HCT116 (cell line): Measurements from ENCODE around the gene DLD. TPM values are rescaled to one million over a fixed set of nuclear protein-coding genes. Genes with fewer than 3 reads are reported as not detected.

Source experiments
- ATAC-seq: fragments of 200-7000 bp; cut with Tn5 transposase; 2 replicates; pipeline ENCODE4 v1.9.1; 2020; ENCODE audit warnings: mild to moderate bottlenecking, moderate library complexity
- BruUV-seq: library from RNA; stranded (reverse); fragments of 400-500 nt; replicated peaks from 2 replicates; lab custom pipeline; 2021; lab: Mats Ljungman, UMichigan
- CTCF ChIA-PET: fragments of 300-600 bp; sonication (Branson Sonifier 250); formaldehyde crosslinking; loops from one replicate; lab custom pipeline; 2021; ENCODE audit warnings: antibody characterized with exemption; lab: Charles Lee
- POLR2A ChIA-PET: fragments of 300-600, 350-600 bp; sonication (Branson Sonifier 250); formaldehyde crosslinking; loops from one replicate; lab custom pipeline; 2021; ENCODE audit warnings: antibody characterized with exemption; lab: Charles Lee
- RAD21 ChIA-PET, 2 experiments: fragments of 300-600 bp; sonication (Branson Sonifier 250); formaldehyde crosslinking; loops; one replicate each; lab custom pipeline; 2023; ENCODE audit warnings: low total read pairs in 2 of 2; ENCODE audit not compliant: uncharacterized antibody in 2 of 2, unreplicated experiment in 2 of 2, low non-redundant PET in 1 of 2; lab: Charles Lee
- DNase-seq: peaks from one replicate; pipeline ENCODE4 v3.0.0-alpha.2; 2010; ENCODE audit warnings: low read depth, low spot score
- H2AFZ ChIP-seq: fragments of 200-600 bp; shearing (Covaris generic), sonication (generic); 2 replicates; pipeline ENCODE4 v1.6.1; 2017; ENCODE audit warnings: low read depth, mixed run types, mixed read lengths, antibody characterized with exemption, low read length; ENCODE audit not compliant: poor library complexity, severe bottlenecking
- H3K27ac ChIP-seq: 2 replicates; pipeline ENCODE4 v1.5.1; 2012; ENCODE audit warnings: low read depth, low read length
- H3K27me3 ChIP-seq: fragments of 200-600 bp; sonication (generic); 2 replicates; pipeline ENCODE4 v1.6.1; 2016; ENCODE audit warnings: mixed run types, low read length, mixed read lengths; ENCODE audit not compliant: insufficient read depth
- H3K36me3 ChIP-seq, 2 experiments: fragments of 200-500 bp in 1 of 2; fragments of 200-600 bp in 1 of 2; sonication (Bioruptor generic) in 1 of 2; sonication (generic) in 1 of 2; 2 replicates each; pipeline versions ENCODE4 v1.5.1 to v1.6.1; 2014 to 2016; ENCODE audit warnings: low read length in 2 of 2, inconsistent platforms in 1 of 2, mixed read lengths in 1 of 2, mixed run types in 1 of 2; ENCODE audit not compliant: insufficient read depth in 2 of 2, control insufficient read depth in 1 of 2
- H3K4me1 ChIP-seq, 2 experiments: fragments of 200-600 bp in 1 of 2; sonication (generic) in 1 of 2; 2 replicates each; pipeline versions ENCODE4 v1.5.1 to v1.6.1; 2012 to 2017; ENCODE audit warnings: low read length in 2 of 2, inconsistent platforms in 1 of 2, mild to moderate bottlenecking in 1 of 2, mixed read lengths in 1 of 2, mixed run types in 1 of 2, moderate library complexity in 1 of 2; ENCODE audit not compliant: insufficient read depth in 2 of 2, control insufficient read depth in 1 of 2
- H3K4me2 ChIP-seq: fragments of 200-600 bp; sonication (generic); 2 replicates; pipeline ENCODE4 v1.6.1; 2017; ENCODE audit warnings: mixed run types, low read length, mixed read lengths
- H3K4me3 ChIP-seq, 2 experiments: fragments of 200-600 bp in 1 of 2; sonication (generic) in 1 of 2; replicated peaks in 1 of 2; 2 replicates each; pipeline ENCODE4 v1.5.1; 2011 to 2016; ENCODE audit warnings: low read length in 2 of 2, control low read depth in 1 of 2, low read depth in 1 of 2, mild to moderate bottlenecking in 1 of 2, mixed read lengths in 1 of 2, mixed run types in 1 of 2
- H3K79me2 ChIP-seq: fragments of 200-600 bp; sonication (generic); 2 replicates; pipeline ENCODE4 v1.6.1; 2017; ENCODE audit warnings: mild to moderate bottlenecking, mixed run types, low read length, moderate library complexity, mixed read lengths; ENCODE audit not compliant: insufficient read depth
- H3K9ac ChIP-seq: fragments of 200-600 bp; sonication (generic); 2 replicates; pipeline ENCODE4 v1.6.1; 2016; ENCODE audit warnings: low read length, mixed read lengths
- H3K9me2 ChIP-seq: fragments of 200-600 bp; sonication (generic), shearing (Covaris generic); 2 replicates; pipeline ENCODE4 v1.6.1; 2017; ENCODE audit warnings: mixed run types, mild to moderate bottlenecking, moderate library complexity; ENCODE audit not compliant: insufficient read depth
- H3K9me3 ChIP-seq, 2 experiments: fragments of 200-500 bp in 1 of 2; fragments of 200-600 bp in 1 of 2; sonication (Bioruptor generic) in 1 of 2; sonication (generic) in 1 of 2; 2 replicates each; pipeline ENCODE4 v1.6.1; 2014 to 2017; ENCODE audit warnings: low read length in 2 of 2, mixed read lengths in 2 of 2, inconsistent platforms in 1 of 2, low read depth in 1 of 2, mild to moderate bottlenecking in 1 of 2, mixed run types in 1 of 2, moderate library complexity in 1 of 2; ENCODE audit not compliant: control insufficient read depth in 1 of 2, insufficient read depth in 1 of 2
- H4K20me1 ChIP-seq: fragments of 200-600 bp; sonication (generic), shearing (Covaris generic); 2 replicates; pipeline ENCODE4 v1.6.1; 2017; ENCODE audit warnings: mixed run types, mild to moderate bottlenecking, moderate library complexity; ENCODE audit not compliant: insufficient read depth
- POLR2A ChIP-seq: IDR thresholded peaks from 2 replicates; pipeline ENCODE4 v1.7.0; 2011; ENCODE audit warnings: borderline replicate concordance; ENCODE audit not compliant: insufficient read depth, insufficient read length; ENCODE audit errors: extremely low read depth
- POLR2AphosphoS5 ChIP-seq: IDR thresholded peaks from 2 replicates; pipeline ENCODE4 v1.6.1; 2011; ENCODE audit warnings: mild to moderate bottlenecking, low read depth, low read length, moderate library complexity
- SRF ChIP-seq: IDR thresholded peaks from 2 replicates; pipeline ENCODE4 v1.6.1; 2012; ENCODE audit warnings: low read depth
- ZNF274 ChIP-seq: fragments of 200-500 bp; sonication (Bioruptor generic); IDR thresholded peaks from 2 replicates; pipeline ENCODE4 v1.6.1; 2014; ENCODE audit warnings: mild to moderate bottlenecking, low read depth, low read length, inconsistent platforms
- intact Hi-C: fragments of 100-400 bp; cut with micrococcal nuclease; formaldehyde crosslinking; loops from 2 replicates; pipeline ENCODE4 v1.10.0; 2022
- total RNA-seq: library from RNA; stranded (reverse); gene quantifications from one replicate; pipeline ENCODE4 v1.2.1, GENCODE V29; 2021; ENCODE audit not compliant: unreplicated experiment
- TF ChIP-seq, protein P1 (sequence below): IDR thresholded peaks from 2 replicates; pipeline ENCODE4 v1.6.1; 2012; ENCODE audit warnings: low read depth

Gene DLD
- total RNA-seq, 1 experiment from 2014 or later, result 104 TPM

GRCh38 chr7:107898997-107899594, 8.1 kb downstream of the DLD start:
- intact Hi-C loops, result no loop called here
- CTCF ChIA-PET, result no interaction called here
- peaks cover 18 to 21% of the 10 kb centered on the region in 2 experiments for H3K36me3 ChIP-seq

More at GRCh38 chr7:107898997-107899594, 8.1 kb downstream of the DLD start:
- Histone ChIP-seq H3K4me1 (no peaks in the 10 kb centered on the region), H3K9me2 (no peaks in the 10 kb centered on the region), H3K9ac (no peak overlapping the region), H3K4me3 (no peak overlapping the region), H3K27me3 (no peaks in the 10 kb centered on the region), H2AFZ (no peak overlapping the region), H3K27ac (no peak overlapping the region), H3K9me3 (no peaks in the 10 kb centered on the region), H3K79me2 (peaks cover 80% of the 10 kb centered on the region), H3K4me2 (no peak overlapping the region), H4K20me1 (peaks cover 11% of the 10 kb centered on the region; the same call in 1 of the 2 replicates)
- ChIA-PET POLR2A (no interaction called here), RAD21 (no interaction called here)
- TF ChIP-seq POLR2AphosphoS5 (no peak), SRF (no peak), ZNF274 (no peak), POLR2A (no peak)
- TF ChIP-seq, protein P1, sequence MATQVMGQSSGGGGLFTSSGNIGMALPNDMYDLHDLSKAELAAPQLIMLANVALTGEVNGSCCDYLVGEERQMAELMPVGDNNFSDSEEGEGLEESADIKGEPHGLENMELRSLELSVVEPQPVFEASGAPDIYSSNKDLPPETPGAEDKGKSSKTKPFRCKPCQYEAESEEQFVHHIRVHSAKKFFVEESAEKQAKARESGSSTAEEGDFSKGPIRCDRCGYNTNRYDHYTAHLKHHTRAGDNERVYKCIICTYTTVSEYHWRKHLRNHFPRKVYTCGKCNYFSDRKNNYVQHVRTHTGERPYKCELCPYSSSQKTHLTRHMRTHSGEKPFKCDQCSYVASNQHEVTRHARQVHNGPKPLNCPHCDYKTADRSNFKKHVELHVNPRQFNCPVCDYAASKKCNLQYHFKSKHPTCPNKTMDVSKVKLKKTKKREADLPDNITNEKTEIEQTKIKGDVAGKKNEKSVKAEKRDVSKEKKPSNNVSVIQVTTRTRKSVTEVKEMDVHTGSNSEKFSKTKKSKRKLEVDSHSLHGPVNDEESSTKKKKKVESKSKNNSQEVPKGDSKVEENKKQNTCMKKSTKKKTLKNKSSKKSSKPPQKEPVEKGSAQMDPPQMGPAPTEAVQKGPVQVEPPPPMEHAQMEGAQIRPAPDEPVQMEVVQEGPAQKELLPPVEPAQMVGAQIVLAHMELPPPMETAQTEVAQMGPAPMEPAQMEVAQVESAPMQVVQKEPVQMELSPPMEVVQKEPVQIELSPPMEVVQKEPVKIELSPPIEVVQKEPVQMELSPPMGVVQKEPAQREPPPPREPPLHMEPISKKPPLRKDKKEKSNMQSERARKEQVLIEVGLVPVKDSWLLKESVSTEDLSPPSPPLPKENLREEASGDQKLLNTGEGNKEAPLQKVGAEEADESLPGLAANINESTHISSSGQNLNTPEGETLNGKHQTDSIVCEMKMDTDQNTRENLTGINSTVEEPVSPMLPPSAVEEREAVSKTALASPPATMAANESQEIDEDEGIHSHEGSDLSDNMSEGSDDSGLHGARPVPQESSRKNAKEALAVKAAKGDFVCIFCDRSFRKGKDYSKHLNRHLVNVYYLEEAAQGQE, result no peak
- no TSS peak for BruUV-seq
- DNase-seq (no peak), ATAC-seq (no peak)
